Spleen (tissue), 11 donors: ENCODE results near the gene CACNA1C. TPM values are rescaled to one million over a fixed set of nuclear protein-coding genes. Genes with fewer than 3 reads are reported as not detected.
A peak's percentile ranks its signal among the peaks of the same experiment; 100 is the strongest.

Experiments
- DNase-seq: peaks from one replicate; pipeline ENCODE4 v3.0.0-alpha.2; 2020
- H3K27ac ChIP-seq, 8 donors: fragments of 200-600 bp; sonication (generic) in 7 of 8; 1 replicate in 4 of 8; 2 replicates in 4 of 8; pipeline versions ENCODE4 v1.5.0 to v1.8.0; 2016 to 2021; ENCODE audit warnings: inconsistent platforms in 4 of 8, mild to moderate bottlenecking in 4 of 8, moderate library complexity in 1 of 8
- H3K27me3 ChIP-seq, 7 donors: fragments of 200-600 bp; sonication (generic) in 6 of 7; replicated peaks in 1 of 7; 1 replicate in 4 of 7; 2 replicates in 3 of 7; pipeline versions ENCODE4 v1.5.0 to v1.8.0; 2016 to 2021; ENCODE audit warnings: inconsistent platforms in 3 of 7, mild to moderate bottlenecking in 1 of 7
- H3K36me3 ChIP-seq, 6 donors: fragments of 200-600 bp; sonication (generic) in 5 of 6; 1 replicate in 4 of 6; 2 replicates in 2 of 6; pipeline versions ENCODE4 v1.5.0 to v1.8.0; 2016 to 2021; ENCODE audit warnings: inconsistent platforms in 2 of 6
- H3K4me1 ChIP-seq, 6 donors: fragments of 200-600 bp; sonication (generic) in 5 of 6; 1 replicate in 3 of 6; 2 replicates in 3 of 6; pipeline versions ENCODE4 v1.5.0 to v1.8.0; 2016 to 2021; ENCODE audit warnings: inconsistent platforms in 3 of 6
- H3K4me3 ChIP-seq, 8 donors: fragments of 200-600 bp; sonication (generic) in 7 of 8; 1 replicate in 4 of 8; 2 replicates in 4 of 8; pipeline versions ENCODE4 v1.5.0 to v1.8.0; 2016 to 2021; ENCODE audit warnings: inconsistent platforms in 4 of 8, mild to moderate bottlenecking in 4 of 8, moderate library complexity in 2 of 8
- H3K9me3 ChIP-seq, 8 donors: fragments of 200-600 bp; sonication (generic) in 7 of 8; 1 replicate in 4 of 8; 2 replicates in 4 of 8; pipeline versions ENCODE4 v1.5.0 to v1.8.0; 2016 to 2021; ENCODE audit warnings: inconsistent platforms in 4 of 8
- POLR2A ChIP-seq, 3 donors: fragments of 450-650 bp; IDR thresholded peaks; one replicate each; pipeline ENCODE4 v1.5.1; 2017; ENCODE audit warnings: antibody characterized with exemption in 3 of 3, mild to moderate bottlenecking in 1 of 3
- POLR2AphosphoS5 ChIP-seq, 3 donors: sonication (generic); formaldehyde crosslinking; IDR thresholded peaks; one replicate each; pipeline ENCODE4 v1.5.1; 2017; ENCODE audit warnings: antibody characterized with exemption in 3 of 3
- WGBS, 5 donors: extraction: QIAGEN DNeasy Blood & Tissue Kit in 3 of 5; methylation state at CpG; one replicate each; pipeline versions ENCODE4 v1.1.5 to v1.1.7; 2013 to 2018; 5-methylcytosine and 5-hydroxymethylcytosine counted together
- intact Hi-C: fragments of 100-400 bp; cut with DNase I; formaldehyde crosslinking; loops from one replicate; pipeline ENCODE4 v1.15.0; 2023; ENCODE audit warnings: low total_unique reads
- polyA plus RNA-seq, 3 donors: library from polyadenylated mRNA; stranded (reverse); fragments of 200-250 nt; gene quantifications; one replicate each; pipeline ENCODE4 v1.2.1, GENCODE V29; 2013
- total RNA-seq, 7 donors: library from RNA; depleted of rRNA in 3 of 7; stranded (reverse); fragments of >200 nt in 3 of 7; fragmentation: NEBNext Ultra II Directional in 4 of 7; extraction: Animal tissue kit (Norgen Biotek cat#: 25700) in 4 of 7; gene quantifications; one replicate each; pipeline versions ENCODE4 v1.1.0 to v1.2.1, GENCODE V29; 2016 to 2021
- TF ChIP-seq, protein P1 (sequence below), 11 experiments: fragments of 200-600 bp in 7 of 11; fragments of 450-650 bp in 4 of 11; sonication (generic) in 4 of 11; IDR thresholded peaks in 8 of 11; conservative IDR thresholded peaks in 3 of 11; 1 replicate in 7 of 11; 2 replicates in 4 of 11; pipeline versions ENCODE4 v1.4.0 to v1.8.0; 2016 to 2021; ENCODE audit warnings: antibody characterized with exemption in 11 of 11, inconsistent platforms in 4 of 11, mild to moderate bottlenecking in 1 of 11
- donor health status: healthy with polysubstance abuse.
- donor health status: DM: no; HTN: no; CAD: no; lungs with moderate emphysema.
- donor health status: DM: no; HTN: no; CAD: no.
- donor health status: Bipolar disorder and iron deficiency.
- donor health status: healthy.
- donor health status: DM: no; HTN: no; CAD: no.
- donor health status: DM: yes; HTN: yes; CAD: no.

Gene CACNA1C
- total and polyA plus RNA-seq, 10 donors: 0.67 to 27.6 (median 18.4) TPM

DNA sequence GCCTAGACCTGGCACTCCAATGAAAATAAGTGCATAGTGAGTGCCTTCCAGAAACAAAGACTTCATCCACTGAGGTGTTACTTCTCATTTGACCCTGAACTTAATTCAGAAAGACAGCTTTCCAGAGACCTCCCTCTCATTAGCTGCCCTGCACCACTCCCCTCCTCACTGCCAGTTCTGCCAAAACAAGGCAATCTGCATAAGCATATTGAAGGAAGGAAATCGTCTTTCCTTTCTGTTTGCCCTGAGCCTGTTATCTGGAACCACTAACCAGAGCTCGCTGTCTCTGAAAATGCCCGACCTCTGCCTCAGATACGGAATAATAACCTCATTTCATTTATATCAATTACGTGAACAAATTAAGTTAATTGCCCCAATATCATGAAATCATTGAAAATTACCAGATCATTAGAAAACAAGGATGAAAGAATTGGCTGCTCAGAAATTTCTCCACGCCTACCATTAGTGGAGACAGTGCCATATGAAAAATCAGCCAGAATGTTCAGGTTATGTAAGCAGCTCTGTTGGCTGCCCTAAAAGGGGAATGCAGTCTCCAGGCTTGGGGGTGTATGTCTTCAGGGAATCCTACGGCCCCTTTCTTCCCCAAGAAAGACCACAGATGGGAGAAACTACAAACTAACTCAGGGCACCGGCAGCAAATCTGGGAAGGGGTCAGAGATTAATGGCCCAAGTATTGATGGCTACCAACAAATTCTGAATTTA, 592.1 kb downstream of the CACNA1C start:
- Histone ChIP-seq H3K27me3 (peaks cover 0 to 38% (median 0%) of the 10 kb centered on the region in 7 donors), H3K36me3 (no peaks in the 10 kb centered on the region), H3K4me1 (peaks cover 0 to 30% (median 15%) of the 10 kb centered on the region in 6 donors), H3K9me3 (no peaks in the 10 kb centered on the region), H3K4me3 (no peak overlapping the region), H3K27ac (peak overlapping the region in 7 of 8 donors; percentile 13 to 71 (median 55))
- 21 to 39% (median 31%) methylated on average over 8 of the region's 8 CpGs for WGBS, 5 donors
- intact Hi-C loops: no loop called here
- TF ChIP-seq POLR2AphosphoS5 (IDR thresholded peaks at IDR 0.05): peak in 1 of 3 donors; percentile 54
- no peak for TF ChIP-seq POLR2A (IDR thresholded peaks at IDR 0.05)
- no peak for DNase-seq

- intact Hi-C loops: no loop called here
- 22 to 52% (median 29%) methylated on average over 8 of the region's 8 CpGs for WGBS, 5 donors
- Histone ChIP-seq H3K4me3 (no peak overlapping the region), H3K4me1 (peaks cover 0 to 25% (median 9%) of the 10 kb centered on the region in 6 donors), H3K27me3 (peaks cover 0 to 44% (median 0%) of the 10 kb centered on the region in 7 donors), H3K27ac (peak overlapping the region in 4 of 8 donors; percentile 49 to 71 (median 61)), H3K36me3 (no peaks in the 10 kb centered on the region), H3K9me3 (no peaks in the 10 kb centered on the region)
- peak; percentile 10 for DNase-seq
- TF ChIP-seq POLR2AphosphoS5 (IDR thresholded peaks at IDR 0.05) (no peak), POLR2A (IDR thresholded peaks at IDR 0.05) (no peak)
- TF ChIP-seq, protein P1, sequence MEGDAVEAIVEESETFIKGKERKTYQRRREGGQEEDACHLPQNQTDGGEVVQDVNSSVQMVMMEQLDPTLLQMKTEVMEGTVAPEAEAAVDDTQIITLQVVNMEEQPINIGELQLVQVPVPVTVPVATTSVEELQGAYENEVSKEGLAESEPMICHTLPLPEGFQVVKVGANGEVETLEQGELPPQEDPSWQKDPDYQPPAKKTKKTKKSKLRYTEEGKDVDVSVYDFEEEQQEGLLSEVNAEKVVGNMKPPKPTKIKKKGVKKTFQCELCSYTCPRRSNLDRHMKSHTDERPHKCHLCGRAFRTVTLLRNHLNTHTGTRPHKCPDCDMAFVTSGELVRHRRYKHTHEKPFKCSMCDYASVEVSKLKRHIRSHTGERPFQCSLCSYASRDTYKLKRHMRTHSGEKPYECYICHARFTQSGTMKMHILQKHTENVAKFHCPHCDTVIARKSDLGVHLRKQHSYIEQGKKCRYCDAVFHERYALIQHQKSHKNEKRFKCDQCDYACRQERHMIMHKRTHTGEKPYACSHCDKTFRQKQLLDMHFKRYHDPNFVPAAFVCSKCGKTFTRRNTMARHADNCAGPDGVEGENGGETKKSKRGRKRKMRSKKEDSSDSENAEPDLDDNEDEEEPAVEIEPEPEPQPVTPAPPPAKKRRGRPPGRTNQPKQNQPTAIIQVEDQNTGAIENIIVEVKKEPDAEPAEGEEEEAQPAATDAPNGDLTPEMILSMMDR (IDR thresholded peaks at IDR 0.05 in 8 of 11, conservative IDR thresholded peaks at IDR 0.05 in 3 of 11): no peak
Measured at GRCh38 chr12:2645460-2645859, 592.7 kb downstream of the CACNA1C start.

DNA sequence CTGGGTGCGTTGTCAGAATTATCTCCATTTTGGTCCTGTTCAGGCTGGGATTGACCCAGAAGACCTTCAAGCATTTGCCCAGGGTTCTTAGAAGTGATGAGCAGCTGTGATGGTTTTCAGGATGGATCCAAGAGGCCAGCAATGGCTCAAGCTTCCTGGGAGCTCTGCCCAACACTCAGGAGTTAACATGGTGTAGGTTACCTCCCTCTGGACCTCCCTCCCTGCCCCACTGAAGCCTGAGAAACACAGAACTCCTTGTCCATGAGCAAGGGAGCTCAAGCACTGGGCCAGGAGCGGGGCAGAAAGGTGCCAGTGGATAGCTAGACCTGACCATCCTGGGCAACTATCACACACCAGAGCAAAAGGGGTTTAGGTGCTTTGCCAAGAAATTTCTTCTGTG, 593.6 kb downstream of the CACNA1C start:
- WGBS, 5 donors: 93 to 98% (median 95%) methylated on average over 2 of the region's 2 CpGs
- Histone ChIP-seq H3K4me1 (peaks cover 0 to 17% (median 2%) of the 10 kb centered on the region in 6 donors), H3K4me3 (no peak overlapping the region), H3K27me3 (peaks cover 0 to 45% (median 0%) of the 10 kb centered on the region in 7 donors), H3K9me3 (no peaks in the 10 kb centered on the region), H3K27ac (no peak overlapping the region), H3K36me3 (peaks cover 0 to under 1% (median 0%) of the 10 kb centered on the region in 6 donors)
- TF ChIP-seq, protein P1 (IDR thresholded peaks at IDR 0.05 in 8 of 11, conservative IDR thresholded peaks at IDR 0.05 in 3 of 11): no peak
- TF ChIP-seq POLR2A (IDR thresholded peaks at IDR 0.05) (no peak), POLR2AphosphoS5 (IDR thresholded peaks at IDR 0.05) (no peak)
- intact Hi-C loops: no loop called here
- DNase-seq: peak; percentile 38

GRCh38 chr12:2647186-2647585, 594.4 kb downstream of the CACNA1C start:
- no peak for TF ChIP-seq POLR2A (IDR thresholded peaks at IDR 0.05)
- TF ChIP-seq, protein P1 (IDR thresholded peaks at IDR 0.05 in 8 of 11, conservative IDR thresholded peaks at IDR 0.05 in 3 of 11): no peak
- no peak for TF ChIP-seq POLR2AphosphoS5 (IDR thresholded peaks at IDR 0.05)
- Histone ChIP-seq H3K36me3 (peaks cover 0 to 9% (median 0%) of the 10 kb centered on the region in 6 donors), H3K4me1 (peaks cover 0 to 9% (median 0%) of the 10 kb centered on the region in 6 donors), H3K4me3 (no peak overlapping the region), H3K9me3 (no peaks in the 10 kb centered on the region), H3K27ac (no peak overlapping the region), H3K27me3 (peaks cover 0 to 45% (median 0%) of the 10 kb centered on the region in 7 donors)
- intact Hi-C loops: no loop called here
- 71 to 93% (median 84%) methylated on average over 4 to 7 of the region's 7 CpGs for WGBS, 5 donors
- DNase-seq: peak; percentile 51
